ENCODE measurements around the gene TIAM1. TPM values are rescaled to one million over a fixed set of nuclear protein-coding genes. Genes with fewer than 3 reads are reported as not detected.
A peak's percentile ranks its signal among the peaks of the same experiment; 100 is the strongest.

TIAM1 gene
- total and polyA plus RNA-seq, 2 of the 8 experiments (the other 6 are each of a cell fraction or from before 2014, with no cell fraction given), result 10.1 to 30.7 TPM

GRCh38 chr21:31364253-31364945 is 20.3 kb upstream of the TIAM1 start:
- H3K79me2 ChIP-seq (ENCODE audit: control insufficient read depth in 1 of 2, insufficient read depth in 2 of 2, low read length in 2 of 2), result no peaks in the 10 kb centered on the region
- H3K79me1 ChIP-seq (ENCODE audit: low read depth, low read length), result no peaks in the 10 kb centered on the region
- no peak overlapping the region; a peak in 1 of 7 replicates for H3K9ac ChIP-seq (replicated peaks in 1 of 4; ENCODE audit: extremely low read depth in 1 of 4, low read depth in 3 of 4, low read length in 3 of 4)
- no peak overlapping the region for H4K8ac ChIP-seq (ENCODE audit: extremely low read depth, insufficient read depth, low read length)
- no peaks in the 10 kb centered on the region for H3K27me3 ChIP-seq (replicated peaks in 1 of 4; ENCODE audit: control insufficient read depth in 3 of 4, extremely low read depth in 1 of 4, insufficient read depth in 3 of 4, low read length in 3 of 4)
- no peak overlapping the region for H2BK20ac ChIP-seq (ENCODE audit: low read length)
- peak overlapping the region; percentile 44 for H4K91ac ChIP-seq (replicated peaks; ENCODE audit: insufficient read length, low read length)
- H3K4me3 ChIP-seq (ENCODE audit: extremely low read depth in 1 of 4, insufficient read depth in 2 of 4, low read depth in 3 of 4, low read length in 4 of 4), result no peak overlapping the region
- H3K9me3 ChIP-seq (ENCODE audit: insufficient read depth in 2 of 2, low read depth in 1 of 2, low read length in 1 of 2), result no peaks in the 10 kb centered on the region
- DNase-seq (ENCODE audit: low read depth in 1 of 2, low spot score in 2 of 2), result no peak
- no peak overlapping the region for H3K23ac ChIP-seq (ENCODE audit: insufficient read length)
- H3K56ac ChIP-seq (replicated peaks; ENCODE audit: insufficient read length, low read depth, low read length), result no peak overlapping the region
- H4K5ac ChIP-seq (ENCODE audit: insufficient read length, low read depth, low read length), result no peak overlapping the region
- H2BK120ac ChIP-seq (replicated peaks; ENCODE audit: low read depth, low read length), result no peak overlapping the region
- no peak for FAIRE-seq
- no peak overlapping the region for H3K4me2 ChIP-seq (ENCODE audit: insufficient read depth in 1 of 2, low read depth in 2 of 2, low read length in 2 of 2)
- 0 out of 2 replicates have a peak, but pooled peaks cover 3% of the 10 kb centered on the region for H3K23me2 ChIP-seq (ENCODE audit: low read depth, low read length)
- no peak overlapping the region for H3K4ac ChIP-seq (replicated peaks; ENCODE audit: insufficient read length, low read depth, low read length)
- no peak overlapping the region for H2BK12ac ChIP-seq (ENCODE audit: low read depth, low read length)
- no peak overlapping the region for H3K18ac ChIP-seq (ENCODE audit: extremely low read depth, low read length)
- no peak overlapping the region for H3K27ac ChIP-seq (ENCODE audit: low read depth, low read length)
- H2BK5ac ChIP-seq (ENCODE audit: low read depth, low read length), result no peak overlapping the region
- CTCF ChIA-PET (ENCODE audit: partially characterized antibody), result interaction anchor here (0.7 to 1.2 kb wide), 4 partner anchors 25 to 171 kb away, joined by 3 to 4 read pairs (median 3); no protein-coding TSS in a partner anchor
- no peaks in the 10 kb centered on the region for H4K20me1 ChIP-seq (replicated peaks in 1 of 2; ENCODE audit: control insufficient read depth in 1 of 2, insufficient read depth in 2 of 2, low read length in 2 of 2)
- no peak overlapping the region for H2AK5ac ChIP-seq (ENCODE audit: low read depth, low read length)
- H3K14ac ChIP-seq (ENCODE audit: insufficient read length), result no peak overlapping the region
- WGBS, 2 experiments (ENCODE audit: extremely low coverage in 1 of 2, insufficient coverage in 1 of 2, insufficient read length in 1 of 2, insufficient replicate concordance in 2 of 2, low coverage in 1 of 2, low lambda C conversion rate in 2 of 2, missing lambda C conversion rate in 1 of 2), result 92% methylated on average over 4 of the region's 4 CpGs; no CpG with 5 or more reads in 1 of the 2 experiments
- no peaks in the 10 kb centered on the region for H3K36me3 ChIP-seq (ENCODE audit: control insufficient read depth in 2 of 4, insufficient read depth in 4 of 4, low read length in 3 of 4)
- peaks cover 0 to 3% (median 0%) of the 10 kb centered on the region in 4 experiments; a peak in 1 of 7 replicates for H3K4me1 ChIP-seq (replicated peaks in 1 of 4; ENCODE audit: control insufficient read depth in 3 of 4, insufficient read depth in 4 of 4, low read length in 3 of 4)
- peak overlapping the region; percentile 40; the same call in 1 of the 2 replicates for H2BK15ac ChIP-seq (ENCODE audit: low read length)
- POLR2A ChIA-PET (ENCODE audit: partially characterized antibody), result no interaction called here
- no peak overlapping the region for H2AFZ ChIP-seq (ENCODE audit: low read length)
- TF ChIP-seq ATF2 (IDR thresholded peaks at IDR 0.05; ENCODE audit: low read length), result no peak
- no peak for TF ChIP-seq SRF (IDR thresholded peaks at IDR 0.05; ENCODE audit: low read depth, low read length)
- no peak for TF ChIP-seq RNF2 (IDR thresholded peaks at IDR 0.05; ENCODE audit: borderline replicate concordance, low read depth, low read length, missing control alignments, poor library complexity, severe bottlenecking)
- TF ChIP-seq TCF12 (IDR thresholded peaks at IDR 0.05; ENCODE audit: low read depth, low read length), result no peak
- no peak for TF ChIP-seq EP300 (IDR thresholded peaks at IDR 0.05; ENCODE audit: borderline replicate concordance in 1 of 2, low read depth in 2 of 2, low read length in 2 of 2)
- no peak for TF ChIP-seq RBBP5 (IDR thresholded peaks at IDR 0.05; ENCODE audit: borderline replicate concordance, low read depth, low read length)
- TF ChIP-seq TEAD4 (IDR thresholded peaks at IDR 0.05; ENCODE audit: low read depth, low read length), result no peak
- no peak for TF ChIP-seq RAD21 (IDR thresholded peaks at IDR 0.05 in 1 of 2, conservative IDR thresholded peaks at IDR 0.05 in 1 of 2; ENCODE audit: low read depth in 2 of 2, low read length in 2 of 2)
- TF ChIP-seq BRCA1 (IDR thresholded peaks at IDR 0.05; ENCODE audit: low read depth, low read length), result no peak
